ENCODE measurements around the gene MLPH.

The MLPH gene

DNA sequence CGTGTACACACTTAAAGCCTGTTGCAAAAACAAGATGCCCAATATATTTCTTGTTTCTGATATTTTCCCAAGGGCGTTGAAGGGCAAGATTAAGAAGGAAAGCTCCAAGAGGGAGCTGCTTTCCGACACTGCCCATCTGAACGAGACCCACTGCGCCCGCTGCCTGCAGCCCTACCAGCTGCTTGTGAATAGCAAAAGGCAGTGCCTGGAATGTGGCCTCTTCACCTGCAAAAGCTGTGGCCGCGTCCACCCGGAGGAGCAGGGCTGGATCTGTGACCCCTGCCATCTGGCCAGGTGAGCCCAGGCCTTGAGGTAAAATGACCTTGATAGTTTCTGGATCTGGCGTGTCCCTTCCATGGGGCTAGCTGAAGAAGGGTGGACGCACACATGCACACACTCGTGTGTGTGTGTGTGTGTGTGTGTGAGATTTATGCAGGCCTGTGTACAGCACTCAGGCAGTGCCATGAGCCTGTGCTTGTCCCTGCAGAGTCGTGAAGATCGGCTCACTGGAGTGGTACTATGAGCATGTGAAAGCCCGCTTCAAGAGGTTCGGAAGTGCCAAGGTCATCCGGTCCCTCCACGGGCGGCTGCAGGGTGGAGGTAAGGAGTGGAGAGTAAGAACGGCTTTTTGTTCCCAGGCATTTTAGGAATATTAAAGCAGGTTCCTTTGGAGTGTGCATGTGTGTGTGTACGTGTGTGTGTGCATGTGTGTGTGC, 23.6 kb downstream of the MLPH start:
- no peaks in the 10 kb centered on the region for H3K9me3 ChIP-seq (ENCODE audit: insufficient read depth, low read length, severe bottlenecking)
- ATAC-seq (ENCODE audit: insufficient read depth, low read depth), result no peak
- H3K4me3 ChIP-seq (ENCODE audit: low read depth in 1 of 2, low read length in 2 of 2), result no peak overlapping the region
- H3K79me2 ChIP-seq (ENCODE audit: insufficient read depth, low read length), result no peaks in the 10 kb centered on the region
- no peaks in the 10 kb centered on the region for H3K36me3 ChIP-seq (ENCODE audit: insufficient read depth, low read length)
- DNase-seq, result no peak
- no peak overlapping the region for H3K9ac ChIP-seq (ENCODE audit: low read depth, low read length)
- no peak overlapping the region for H2AFZ ChIP-seq (ENCODE audit: low read depth, low read length)
- H4K20me1 ChIP-seq (ENCODE audit: insufficient read depth, low read length), result no peaks in the 10 kb centered on the region
- H3K4me2 ChIP-seq (ENCODE audit: insufficient read depth, low read length), result no peak overlapping the region
- H3K4me1 ChIP-seq (ENCODE audit: insufficient read depth, low read length), result no peaks in the 10 kb centered on the region
- TF ChIP-seq EZH2 (IDR thresholded peaks at IDR 0.05; ENCODE audit: borderline replicate concordance, low read depth, low read length, severe bottlenecking) (no peak), CTCF (IDR thresholded peaks at IDR 0.05; ENCODE audit: borderline replicate concordance, extremely low read depth, low read length, poor library complexity, severe bottlenecking) (no peak)
- H3K27ac ChIP-seq (ENCODE audit: low read length), result no peak overlapping the region
- H3K27me3 ChIP-seq (ENCODE audit: insufficient read depth, low read length, poor library complexity), result no peaks in the 10 kb centered on the region

DNA sequence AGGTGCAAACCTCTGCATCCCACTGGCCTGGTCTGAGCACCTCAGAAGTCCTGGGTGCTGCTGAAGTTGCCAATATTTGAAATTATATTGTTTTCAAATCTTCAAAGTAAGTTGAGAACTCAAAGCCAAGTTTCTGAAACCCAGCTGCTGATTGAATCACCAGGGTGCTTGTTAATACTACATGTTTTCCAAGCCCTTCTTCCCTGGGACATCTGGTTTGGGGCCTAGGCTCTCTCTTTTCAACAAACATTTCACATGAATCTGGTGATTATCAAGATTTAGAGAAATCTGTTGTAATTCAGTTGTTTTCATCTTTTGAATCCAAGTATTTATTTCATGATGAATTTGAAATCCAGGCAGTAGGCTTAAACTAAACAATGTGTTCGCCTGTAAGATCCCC, 24.4 kb downstream of the MLPH start:
- H4K20me1 ChIP-seq (ENCODE audit: insufficient read depth, low read length), result no peaks in the 10 kb centered on the region
- H3K27ac ChIP-seq (ENCODE audit: low read length), result no peak overlapping the region
- no peak overlapping the region for H3K4me2 ChIP-seq (ENCODE audit: insufficient read depth, low read length)
- no peaks in the 10 kb centered on the region for H3K27me3 ChIP-seq (ENCODE audit: insufficient read depth, low read length, poor library complexity)
- H2AFZ ChIP-seq (ENCODE audit: low read depth, low read length), result no peak overlapping the region
- TF ChIP-seq EZH2 (IDR thresholded peaks at IDR 0.05; ENCODE audit: borderline replicate concordance, low read depth, low read length, severe bottlenecking) (no peak), CTCF (IDR thresholded peaks at IDR 0.05; ENCODE audit: borderline replicate concordance, extremely low read depth, low read length, poor library complexity, severe bottlenecking) (no peak)
- ATAC-seq (ENCODE audit: insufficient read depth, low read depth), result no peak
- no peaks in the 10 kb centered on the region for H3K4me1 ChIP-seq (ENCODE audit: insufficient read depth, low read length)
- H3K9ac ChIP-seq (ENCODE audit: low read depth, low read length), result no peak overlapping the region
- H3K79me2 ChIP-seq (ENCODE audit: insufficient read depth, low read length), result no peaks in the 10 kb centered on the region
- no peak for DNase-seq
- H3K36me3 ChIP-seq (ENCODE audit: insufficient read depth, low read length), result no peaks in the 10 kb centered on the region
- no peaks in the 10 kb centered on the region for H3K9me3 ChIP-seq (ENCODE audit: insufficient read depth, low read length, severe bottlenecking)
- no peak overlapping the region for H3K4me3 ChIP-seq (ENCODE audit: low read depth in 1 of 2, low read length in 2 of 2)

GRCh38 chr2:237511885-237512405, 24.9 kb downstream of the MLPH start:
- no peak overlapping the region for H2AFZ ChIP-seq (ENCODE audit: low read depth, low read length)
- H3K27ac ChIP-seq (ENCODE audit: low read length), result no peak overlapping the region
- ATAC-seq (ENCODE audit: insufficient read depth, low read depth), result no peak
- H3K79me2 ChIP-seq (ENCODE audit: insufficient read depth, low read length), result no peaks in the 10 kb centered on the region
- no peaks in the 10 kb centered on the region for H3K36me3 ChIP-seq (ENCODE audit: insufficient read depth, low read length)
- H4K20me1 ChIP-seq (ENCODE audit: insufficient read depth, low read length), result no peaks in the 10 kb centered on the region
- H3K4me3 ChIP-seq (ENCODE audit: low read depth in 1 of 2, low read length in 2 of 2), result no peak overlapping the region
- TF ChIP-seq EZH2 (IDR thresholded peaks at IDR 0.05; ENCODE audit: borderline replicate concordance, low read depth, low read length, severe bottlenecking), result no peak
- no peak for TF ChIP-seq CTCF (IDR thresholded peaks at IDR 0.05; ENCODE audit: borderline replicate concordance, extremely low read depth, low read length, poor library complexity, severe bottlenecking)
- no peaks in the 10 kb centered on the region for H3K4me1 ChIP-seq (ENCODE audit: insufficient read depth, low read length)
- H3K9me3 ChIP-seq (ENCODE audit: insufficient read depth, low read length, severe bottlenecking), result no peaks in the 10 kb centered on the region
- H3K27me3 ChIP-seq (ENCODE audit: insufficient read depth, low read length, poor library complexity), result no peaks in the 10 kb centered on the region
- DNase-seq, result no peak
- H3K9ac ChIP-seq (ENCODE audit: low read depth, low read length), result no peak overlapping the region
- H3K4me2 ChIP-seq (ENCODE audit: insufficient read depth, low read length), result no peak overlapping the region

All from DND-41 (cell line).